GM12892 (cell line): Measurements from ENCODE around the gene NECAB2. TPM values are rescaled to one million over a fixed set of nuclear protein-coding genes. Genes with fewer than 3 reads are reported as not detected.

Experiments
- DNase-seq: peaks from one replicate; pipeline ENCODE4 v3.0.0; 2011; ENCODE audit not compliant: insufficient read length
- FAIRE-seq: peaks from 2 replicates; lab custom pipeline; 2011; peaks lifted over from hg19 to GRCh38; lab: Jason Lieb, UNC
- POLR2A ChIP-seq: IDR thresholded peaks from 2 replicates; pipeline ENCODE4 v1.6.1; 2011; ENCODE audit warnings: low read depth, low read length, control low read depth
- POLR2AphosphoS5 ChIP-seq: IDR thresholded peaks from 2 replicates; pipeline ENCODE4 v1.6.1; 2011; ENCODE audit warnings: low read depth, low read length, control low read depth
- TAF1 ChIP-seq: IDR thresholded peaks from 2 replicates; pipeline ENCODE4 v1.6.1; 2011; ENCODE audit warnings: low read depth, mild to moderate bottlenecking, control low read depth, low read length, borderline replicate concordance
- polyA plus RNA-seq: library from polyadenylated mRNA; unstranded; fragments of >200 nt; gene quantifications from one replicate; pipeline ENCODE4 v1.2.1, GENCODE V29; 2012; ENCODE audit warnings: missing spikeins, inconsistent platforms; ENCODE audit not compliant: missing spikeins

The NECAB2 gene
- polyA plus RNA-seq, result not detected

DNA sequence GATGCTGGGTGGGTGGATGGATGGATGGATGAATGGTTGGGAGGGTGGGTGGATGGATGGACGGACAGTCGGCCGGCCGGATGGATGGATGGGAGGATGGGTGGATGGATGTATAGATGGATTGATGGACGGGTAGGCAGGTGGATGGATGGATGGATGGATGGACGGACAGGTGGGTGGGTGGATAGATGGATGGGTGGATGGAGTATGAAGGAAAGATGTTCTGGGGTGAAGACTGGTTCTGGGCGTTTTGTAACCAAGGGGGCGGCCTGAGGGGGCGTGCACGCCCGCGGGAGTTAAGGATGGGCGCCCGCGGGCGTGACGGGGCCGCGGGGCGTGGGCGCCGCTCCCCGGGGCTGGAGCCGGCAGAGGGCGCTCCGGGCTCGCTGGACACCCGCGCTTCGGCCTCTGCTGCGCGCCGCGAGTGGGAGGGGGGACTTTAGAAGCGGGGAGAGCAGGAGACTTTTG, at the start of gene NECAB2:
NECAB2 (plus strand) TSS at position 407 of the 468 bp plus-strand sequence. CDS start 405 bp downstream, outside the sequence.
- peak; percentile 76 for DNase-seq
- FAIRE-seq, result peak; percentile 61
- no peak for TF ChIP-seq TAF1
- TF ChIP-seq POLR2A, result no peak
- no peak for TF ChIP-seq POLR2AphosphoS5

DNA sequence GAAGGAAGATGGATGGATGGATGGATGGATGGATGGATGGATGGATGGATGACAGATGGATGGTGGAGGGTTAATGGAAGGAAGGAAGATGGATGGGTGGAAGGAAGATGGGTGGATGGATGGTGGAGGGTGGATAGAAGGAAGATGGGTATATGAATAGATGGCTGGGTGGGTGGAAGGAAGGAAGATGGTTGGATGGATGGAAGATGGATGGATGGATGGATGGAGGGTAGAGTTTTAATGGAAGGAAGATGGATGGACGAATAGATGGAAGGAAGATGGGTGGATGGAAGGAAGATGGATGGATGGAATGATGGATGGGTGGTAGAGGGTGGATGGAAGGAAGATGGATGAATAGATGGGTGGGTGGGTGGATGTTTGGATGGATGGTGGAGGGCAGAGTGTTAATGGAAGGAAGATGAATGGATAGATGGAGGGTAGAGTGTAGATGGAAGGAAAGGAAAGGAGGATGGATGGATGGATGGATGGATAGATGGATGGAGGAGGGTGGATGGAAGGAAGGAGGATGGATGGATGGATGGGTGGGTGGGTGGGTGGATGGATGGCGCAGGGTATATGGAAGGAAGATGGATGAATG, 47.1 kb upstream of the NECAB2 start:
- DNase-seq (no peak), FAIRE-seq (no peak)
- TF ChIP-seq TAF1 (no peak), POLR2AphosphoS5 (no peak), POLR2A (no peak)

DNA sequence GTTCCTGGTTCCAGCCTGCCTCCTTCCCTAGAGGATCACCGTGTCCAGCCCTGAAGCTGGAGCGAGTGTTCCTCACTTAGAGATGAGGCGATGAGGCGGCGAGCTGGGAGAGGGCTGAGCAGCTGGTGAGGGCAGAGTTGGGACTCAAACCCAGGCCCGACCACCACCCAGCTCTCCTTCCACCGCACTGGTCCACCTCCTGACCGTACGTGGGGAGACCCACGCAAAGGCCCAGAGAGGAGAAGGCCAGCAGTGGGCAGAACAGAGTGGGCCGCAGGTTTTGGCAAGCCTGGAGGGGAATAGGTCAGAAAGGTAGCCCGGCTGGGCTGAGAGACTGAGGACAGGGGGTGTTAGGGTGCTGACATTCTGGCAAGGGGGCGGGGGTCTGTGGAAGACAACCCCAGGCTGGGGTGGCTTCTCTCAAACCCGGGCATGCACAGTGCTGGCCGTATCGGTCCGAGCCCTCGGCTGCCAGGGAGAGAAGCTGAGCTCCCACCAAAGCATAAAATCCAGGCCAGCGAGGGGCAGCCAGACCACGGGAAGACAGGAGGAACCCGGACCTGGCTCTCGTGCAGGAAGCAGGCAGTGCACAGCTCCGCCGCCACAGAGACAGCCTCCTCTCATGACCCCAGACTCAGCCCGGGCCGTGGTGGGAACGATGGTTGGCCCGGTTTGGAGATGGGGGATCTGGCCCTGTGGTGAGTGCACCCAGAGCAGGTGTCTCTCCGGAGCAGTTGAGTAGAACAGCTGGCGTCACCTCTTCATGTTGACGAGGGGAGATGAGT, 44.3 kb upstream of the NECAB2 start:
- TF ChIP-seq POLR2AphosphoS5 (no peak), TAF1 (no peak), POLR2A (no peak)
- FAIRE-seq (no peak), DNase-seq (no peak)

DNA sequence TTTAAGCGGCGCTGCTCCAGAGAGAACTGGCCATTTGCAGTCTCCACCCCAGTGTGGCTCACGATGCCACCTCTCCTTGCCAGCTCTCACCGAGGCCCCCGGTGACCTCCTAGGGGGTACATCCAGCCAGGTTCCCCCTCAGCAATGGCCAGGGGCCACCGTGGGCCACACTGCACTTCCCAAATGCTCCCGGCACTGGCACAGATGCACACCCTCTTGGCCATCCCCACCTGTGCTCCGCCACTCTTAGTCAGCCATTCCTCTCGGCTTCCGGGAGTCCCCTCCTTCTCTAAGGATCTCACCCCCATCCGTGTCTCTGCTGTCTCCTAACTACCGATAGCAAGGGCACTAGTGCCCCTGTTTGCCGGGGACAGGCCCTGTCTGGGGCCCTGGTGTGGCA, 43.4 kb upstream of the NECAB2 start:
- FAIRE-seq, result no peak
- TF ChIP-seq POLR2A (no peak), POLR2AphosphoS5 (no peak), TAF1 (no peak)
- DNase-seq, result no peak

DNA sequence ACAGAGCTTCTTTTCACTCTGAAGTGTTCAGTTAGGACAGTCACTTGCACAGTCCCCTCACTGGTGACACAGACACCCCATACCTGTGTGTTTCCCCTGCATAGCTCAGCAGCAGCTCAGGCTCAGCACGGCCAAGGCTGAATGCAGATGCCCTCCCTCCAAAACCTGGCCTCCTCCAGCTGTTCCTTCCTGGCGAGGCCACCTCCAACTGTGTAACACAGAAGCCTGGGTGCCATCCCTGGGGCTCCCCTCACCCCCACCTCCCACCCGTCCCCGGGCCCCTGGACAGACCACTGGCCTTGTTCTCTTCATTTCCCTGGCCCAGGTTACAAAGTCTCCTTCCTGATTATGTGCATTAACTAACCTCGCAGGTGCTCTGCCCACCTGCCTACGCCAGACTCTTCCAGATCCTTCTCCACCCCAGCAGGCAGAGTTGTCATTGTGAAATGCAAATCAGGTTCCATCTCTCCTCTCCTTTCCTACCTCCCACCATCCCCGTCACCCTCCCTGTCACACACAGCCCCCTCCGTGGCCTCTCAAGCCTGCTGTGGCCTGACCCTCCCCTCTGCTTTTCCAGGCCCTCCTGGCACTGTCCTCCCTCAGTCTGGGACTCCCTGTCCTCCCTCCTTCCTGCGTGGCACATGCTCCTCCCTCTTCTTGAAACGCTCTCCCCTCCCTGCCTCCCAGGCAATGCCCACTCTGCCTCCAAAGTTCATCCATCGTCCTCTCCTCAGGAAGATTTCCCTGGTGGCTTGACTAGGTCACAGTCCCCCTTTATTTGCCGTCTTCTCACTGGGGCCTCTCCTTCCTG, 42.7 kb upstream of the NECAB2 start:
- no peak for FAIRE-seq
- TF ChIP-seq TAF1 (no peak), POLR2A (no peak), POLR2AphosphoS5 (no peak)
- DNase-seq, result no peak

DNA sequence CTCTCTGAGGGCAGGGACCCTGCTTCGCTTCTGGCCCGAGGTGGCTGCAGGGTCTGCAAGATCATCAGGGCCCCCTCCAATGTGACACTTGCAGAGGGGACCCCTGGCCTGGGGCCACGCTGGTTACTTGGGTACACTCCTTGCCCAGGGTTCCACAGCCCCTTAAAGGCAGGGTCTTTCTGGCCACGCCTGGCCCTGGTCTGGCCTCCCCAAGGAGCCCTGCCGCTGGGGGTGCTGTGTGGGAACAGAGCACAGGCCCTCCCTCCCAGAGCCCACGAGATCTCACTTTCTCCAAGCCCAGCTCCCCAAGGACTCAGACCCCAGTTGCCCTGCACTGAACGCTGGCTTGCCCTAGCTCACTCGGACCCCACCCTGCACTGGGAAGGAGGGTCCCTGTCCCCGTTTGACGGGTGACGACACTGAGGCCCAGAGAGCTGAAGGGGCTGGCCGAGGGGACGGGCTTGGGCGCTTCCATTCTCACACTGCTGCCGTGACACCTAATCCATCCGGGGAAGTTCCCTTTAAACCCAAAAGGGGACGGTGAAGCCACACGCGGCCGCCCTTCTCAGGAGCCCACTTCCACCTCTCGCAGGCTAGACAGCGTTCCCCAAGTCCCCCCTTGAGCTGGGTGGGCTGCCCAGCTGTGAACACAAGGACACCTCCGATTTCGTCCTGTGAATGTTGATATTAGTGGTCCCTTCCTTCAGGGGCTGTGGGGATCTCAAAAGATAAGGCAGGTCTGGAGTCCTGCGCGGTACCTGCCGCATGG, 41.9 kb upstream of the NECAB2 start:
- DNase-seq (peak; percentile 19), FAIRE-seq (no peak)
- TF ChIP-seq POLR2AphosphoS5, result no peak
- TF ChIP-seq TAF1, result no peak
- no peak for TF ChIP-seq POLR2A

DNA sequence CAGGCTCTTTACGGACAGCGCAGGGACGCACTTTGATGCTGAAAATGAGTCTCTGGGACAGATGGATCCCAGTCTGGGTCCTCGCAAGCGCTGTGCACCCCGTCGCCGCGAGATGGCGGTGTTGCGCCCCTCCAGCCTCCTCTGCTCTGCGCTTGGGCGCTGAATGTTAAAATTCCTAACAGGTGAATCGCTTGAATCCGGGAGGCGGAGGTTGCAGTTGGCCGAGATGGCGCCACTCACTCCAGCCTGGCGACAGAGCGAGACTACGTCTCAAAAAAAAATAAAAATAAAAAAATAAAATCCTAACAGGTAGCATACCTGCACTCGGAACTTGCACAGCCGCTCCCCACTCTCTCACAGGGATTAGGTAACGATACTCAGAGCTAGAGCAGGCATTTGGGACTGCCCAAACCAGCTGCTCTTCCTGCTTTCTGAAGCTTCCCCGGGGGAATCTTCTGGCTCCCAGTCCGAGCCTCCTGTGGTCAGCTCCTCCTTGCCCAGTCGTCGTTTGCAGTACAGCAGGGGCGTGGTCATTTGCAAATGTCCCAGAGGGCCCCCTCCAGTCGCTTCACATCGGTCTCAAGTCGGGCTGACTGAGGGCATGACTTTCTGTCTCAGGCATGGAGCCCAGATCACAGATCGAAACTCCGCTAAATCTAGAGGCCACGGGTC, 41.2 kb upstream of the NECAB2 start:
- DNase-seq (peak; percentile 78), FAIRE-seq (no peak)
- TF ChIP-seq POLR2A (no peak), TAF1 (no peak), POLR2AphosphoS5 (no peak)

DNA sequence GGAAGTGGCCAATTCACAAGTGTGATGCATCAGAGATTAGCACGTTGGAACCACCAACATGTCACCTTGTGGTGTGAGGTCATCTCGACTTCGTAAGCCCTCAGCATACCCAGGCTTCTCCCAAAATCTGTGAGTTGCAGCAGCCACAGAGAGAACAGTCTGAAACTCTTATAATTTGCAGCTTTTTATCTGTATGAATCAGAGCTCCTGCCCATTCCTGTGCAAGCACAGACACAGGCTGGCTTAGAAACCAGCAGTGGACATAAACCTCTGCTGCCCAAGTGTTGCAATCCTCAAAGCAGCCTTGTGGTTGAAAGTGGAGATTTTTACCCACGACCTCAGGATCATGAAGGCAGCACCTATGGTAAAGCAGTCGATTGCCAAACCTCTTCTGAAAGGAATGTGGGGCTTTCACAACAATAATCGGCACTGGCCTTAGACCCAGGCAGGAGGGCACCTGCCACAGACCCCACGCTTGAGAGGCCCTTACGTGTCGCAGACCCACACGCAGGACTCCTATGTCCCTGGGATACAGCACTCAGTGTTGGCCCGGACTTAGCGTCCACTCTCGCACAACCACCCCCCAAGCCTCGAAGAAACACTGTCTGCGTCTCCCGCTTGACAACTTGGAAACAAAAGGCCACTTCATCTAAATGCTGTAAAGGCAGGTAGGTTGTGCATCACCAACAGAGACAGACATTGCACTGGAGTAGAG, 39.5 kb upstream of the NECAB2 start:
- FAIRE-seq (no peak), DNase-seq (no peak)
- no peak for TF ChIP-seq POLR2AphosphoS5
- no peak for TF ChIP-seq TAF1
- no peak for TF ChIP-seq POLR2A

DNA sequence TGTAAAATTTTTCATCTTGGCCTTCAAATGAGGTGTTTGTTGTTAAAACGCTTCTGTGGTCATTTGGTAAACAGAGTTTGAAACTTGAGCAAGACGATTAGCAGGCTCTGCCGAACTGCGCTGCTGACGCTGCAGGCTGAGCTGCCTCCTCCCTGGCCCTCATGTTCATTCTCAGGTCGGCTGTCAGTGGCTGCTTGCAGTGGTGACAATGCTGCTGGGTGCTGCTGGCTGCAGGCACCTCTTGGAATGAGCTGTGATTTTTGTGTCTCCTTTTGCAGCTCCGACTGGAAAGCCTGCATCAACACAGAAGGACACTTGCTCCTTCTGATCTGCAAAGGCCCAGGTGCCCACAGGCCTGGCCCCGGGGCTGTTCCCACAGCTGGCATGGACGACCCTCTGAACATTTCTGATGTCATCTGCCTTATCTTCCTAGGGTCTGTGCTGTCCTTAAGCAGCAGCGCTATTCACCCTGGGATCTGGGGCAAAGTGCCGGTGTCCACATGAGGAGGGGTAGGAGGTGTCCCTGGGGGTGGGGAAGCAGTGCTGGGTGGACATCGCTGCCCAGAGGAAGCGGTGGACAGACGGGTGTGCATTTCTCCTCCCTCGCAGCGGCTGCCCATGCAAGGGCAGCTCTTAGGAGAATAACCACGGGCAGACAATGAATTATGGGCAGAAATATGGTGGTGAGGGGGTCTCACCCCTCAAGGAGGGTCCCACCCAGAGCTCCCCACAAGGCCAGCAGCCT, 38.1 kb upstream of the NECAB2 start:
- TF ChIP-seq TAF1 (no peak), POLR2AphosphoS5 (no peak), POLR2A (no peak)
- DNase-seq (no peak), FAIRE-seq (no peak)

DNA sequence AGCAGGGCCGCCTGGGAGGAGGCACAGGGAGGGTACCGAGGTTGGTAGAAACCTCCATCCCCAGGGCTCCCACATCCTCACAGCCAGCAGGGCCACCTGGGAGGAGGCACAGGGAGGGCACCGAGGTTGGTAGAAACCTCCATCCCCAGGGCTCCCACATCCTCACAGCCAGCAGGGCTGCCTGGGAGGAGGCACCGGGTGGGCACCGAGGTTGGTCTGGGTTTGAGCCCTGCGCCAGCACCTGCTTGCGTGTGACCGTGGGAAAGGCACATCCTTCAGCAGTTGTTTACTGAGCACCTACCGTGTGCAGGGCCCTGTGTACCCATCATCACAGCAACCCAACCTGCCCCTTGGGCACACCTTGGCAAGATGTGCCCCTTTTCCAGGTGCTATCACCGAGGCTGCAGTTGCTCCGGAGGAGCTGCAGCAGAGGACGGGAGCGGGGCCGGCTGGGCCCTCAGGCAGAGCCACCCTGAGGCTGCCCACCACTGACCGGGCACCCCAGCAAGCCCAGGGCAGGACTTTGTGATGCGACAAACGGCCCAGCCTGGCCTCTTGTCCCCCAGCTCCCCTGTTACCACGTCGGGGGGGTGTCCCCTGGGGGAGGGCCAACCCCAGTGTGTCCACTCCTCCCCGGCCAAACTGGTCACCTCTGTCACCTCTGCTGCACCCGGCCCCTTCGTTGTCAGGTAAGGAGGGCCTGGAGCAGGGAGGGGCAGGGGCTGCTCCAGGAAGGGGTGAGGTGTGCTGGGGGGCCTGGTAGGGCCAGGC, 37.1 kb upstream of the NECAB2 start:
- FAIRE-seq (no peak), DNase-seq (no peak)
- TF ChIP-seq TAF1 (no peak), POLR2AphosphoS5 (no peak), POLR2A (no peak)
